ENCODE results near the gene DDX10. TPM values are rescaled to one million over a fixed set of nuclear protein-coding genes. Genes with fewer than 3 reads are reported as not detected.

DDX10 gene
- total RNA-seq, 1 donor from 2014 or later, result 34.7 TPM

- TF ChIP-seq CTCF (conservative IDR thresholded peaks at IDR 0.05), result no peak
- no peak for DNase-seq (ENCODE audit: extremely low spot score, unreplicated experiment)
- Mint-ChIP-seq H3K27me3 (peaks cover 13% of the 10 kb centered on the region), H3K4me3 (no peak overlapping the region), H3K27ac (no peak overlapping the region), H3K9me3 (no peaks in the 10 kb centered on the region), H3K36me3 (no peaks in the 10 kb centered on the region), H3K4me1 (ENCODE audit: unreplicated experiment) (no peaks in the 10 kb centered on the region)
Observed at GRCh38 chr11:108959874-108960273, 295.0 kb downstream of the DDX10 start.

GRCh38 chr11:108960501-108960900 lies 295.6 kb downstream of the DDX10 start:
- Mint-ChIP-seq H3K9me3 (no peaks in the 10 kb centered on the region), H3K27ac (no peak overlapping the region), H3K4me3 (no peak overlapping the region), H3K36me3 (no peaks in the 10 kb centered on the region), H3K27me3 (peaks cover 13% of the 10 kb centered on the region), H3K4me1 (ENCODE audit: unreplicated experiment) (no peaks in the 10 kb centered on the region)
- no peak for TF ChIP-seq CTCF (conservative IDR thresholded peaks at IDR 0.05)
- DNase-seq (ENCODE audit: extremely low spot score, unreplicated experiment), result no peak

GRCh38 chr11:108961095-108961494 lies 296.2 kb downstream of the DDX10 start:
- H3K4me1 Mint-ChIP-seq (ENCODE audit: unreplicated experiment), result no peaks in the 10 kb centered on the region
- no peaks in the 10 kb centered on the region for H3K36me3 Mint-ChIP-seq
- no peak for TF ChIP-seq CTCF (conservative IDR thresholded peaks at IDR 0.05)
- DNase-seq (ENCODE audit: extremely low spot score, unreplicated experiment), result no peak
- no peaks in the 10 kb centered on the region for H3K9me3 Mint-ChIP-seq
- H3K27me3 Mint-ChIP-seq, result peaks cover 13% of the 10 kb centered on the region
- H3K4me3 Mint-ChIP-seq, result no peak overlapping the region
- H3K27ac Mint-ChIP-seq, result no peak overlapping the region

GRCh38 chr11:108963118-108963517 lies 298.2 kb downstream of the DDX10 start:
- H3K27ac Mint-ChIP-seq, result no peak overlapping the region
- no peaks in the 10 kb centered on the region for H3K4me1 Mint-ChIP-seq (ENCODE audit: unreplicated experiment)
- H3K36me3 Mint-ChIP-seq, result no peaks in the 10 kb centered on the region
- H3K4me3 Mint-ChIP-seq, result no peak overlapping the region
- peaks cover 32% of the 10 kb centered on the region for H3K27me3 Mint-ChIP-seq
- no peak for TF ChIP-seq CTCF (conservative IDR thresholded peaks at IDR 0.05)
- no peaks in the 10 kb centered on the region for H3K9me3 Mint-ChIP-seq
- no peak for DNase-seq (ENCODE audit: extremely low spot score, unreplicated experiment)

- TF ChIP-seq CTCF (conservative IDR thresholded peaks at IDR 0.05), result no peak
- H3K4me3 Mint-ChIP-seq, result no peak overlapping the region
- H3K27me3 Mint-ChIP-seq, result peaks cover 30% of the 10 kb centered on the region
- no peaks in the 10 kb centered on the region for H3K36me3 Mint-ChIP-seq
- H3K9me3 Mint-ChIP-seq, result no peaks in the 10 kb centered on the region
- no peaks in the 10 kb centered on the region for H3K4me1 Mint-ChIP-seq (ENCODE audit: unreplicated experiment)
- no peak overlapping the region for H3K27ac Mint-ChIP-seq
- no peak for DNase-seq (ENCODE audit: extremely low spot score, unreplicated experiment)
Observed at GRCh38 chr11:108965306-108966001, 300.6 kb downstream of the DDX10 start.

All from type B pancreatic cell (in vitro differentiated cells).